ENCODE results near the gene CDC42EP1. TPM values are rescaled to one million over a fixed set of nuclear protein-coding genes. Genes with fewer than 3 reads are reported as not detected.
"Not testable (repeated sequence)": the region's sequence is repeated elsewhere in the genome, so short reads cannot be mapped to it uniquely, and the experiment has no call there.

CDC42EP1 gene
- polyA plus RNA-seq, 1 experiment = 36.3 TPM

GRCh38 chr22:37607010-37607934, 47.0 kb downstream of the CDC42EP1 start:
- H3K4me3 ChIP-seq (ENCODE audit: low read depth, low read length) = peak overlapping the region; percentile 65; the same call in 1 of the 2 replicates
- no peak for DNase-seq (ENCODE audit: low read depth)
- CTCF ChIA-PET = interaction anchor here (0.6 to 4.6 kb wide), 49 partner anchors 8 to 290 kb away, joined by 3 to 36 read pairs (median 5); partner anchors contain the start of genes CDC42EP1 and LGALS1
- POLR2A ChIA-PET = interaction anchor here (0.6 to 1.7 kb wide), 3 partner anchors 26 to 135 kb away, joined by 3 to 16 read pairs (median 6); partner anchors contain the start of gene LGALS1
- TF ChIP-seq CTCF (IDR thresholded peaks at IDR 0.05; ENCODE audit: insufficient read depth, low read depth, low read length) = peak; percentile 100
- H3K36me3 ChIP-seq (ENCODE audit: control insufficient read depth, insufficient read depth, low read length) = no peaks in the 10 kb centered on the region
- H3K27me3 ChIP-seq (ENCODE audit: control insufficient read depth, insufficient read depth, low read length) = peaks cover 3% of the 10 kb centered on the region; the same call in 1 of the 2 replicates

- TF ChIP-seq CTCF (IDR thresholded peaks at IDR 0.05; ENCODE audit: insufficient read depth, low read depth, low read length) = no peak
- ChIA-PET CTCF (interaction anchor here (0.7 to 4.6 kb wide), 28 partner anchors 9 to 211 kb away, joined by 3 to 36 read pairs (median 8); partner anchors contain the start of gene CDC42EP1), POLR2A (interaction anchor here (0.6 to 1.7 kb wide), 2 partner anchors 25 to 68 kb away, joined by 6 to 16 read pairs; partner anchors contain the start of gene LGALS1)
- Histone ChIP-seq H3K4me3 (ENCODE audit: low read depth, low read length) (peak overlapping the region; percentile 65), H3K36me3 (ENCODE audit: control insufficient read depth, insufficient read depth, low read length) (no peaks in the 10 kb centered on the region), H3K27me3 (ENCODE audit: control insufficient read depth, insufficient read depth, low read length) (peaks cover 3% of the 10 kb centered on the region; the same call in 1 of the 2 replicates)
- DNase-seq (ENCODE audit: low read depth) = no peak
Observed at GRCh38 chr22:37607935-37608476, 47.7 kb downstream of the CDC42EP1 start.

GRCh38 chr22:37608477-37609239, 48.4 kb downstream of the CDC42EP1 start, which contains the start of gene GGA1:
Gene GGA1, plus strand, starts transcription at chr22:37608834. Its CDS starts 27 bp downstream, at chr22:37608861.
- no peak for TF ChIP-seq CTCF (IDR thresholded peaks at IDR 0.05; ENCODE audit: insufficient read depth, low read depth, low read length)
- CTCF ChIA-PET = interaction anchor here (0.7 to 4.6 kb wide), 19 partner anchors 8 to 210 kb away, joined by 3 to 36 read pairs (median 13); partner anchors contain the start of gene CDC42EP1
- peak; percentile 80 for DNase-seq (ENCODE audit: low read depth)

GRCh38 chr22:37609240-37610152, 49.2 kb downstream of the CDC42EP1 start:
- CTCF ChIA-PET = interaction anchor here (0.7 to 4.6 kb wide), 11 partner anchors 14 to 209 kb away, joined by 3 to 36 read pairs (median 15); no protein-coding TSS in a partner anchor
- Histone ChIP-seq H3K4me3 (ENCODE audit: low read depth, low read length) (peak overlapping the region; percentile 65), H3K27me3 (ENCODE audit: control insufficient read depth, insufficient read depth, low read length) (peaks cover 3% of the 10 kb centered on the region; the same call in 1 of the 2 replicates), H3K36me3 (ENCODE audit: control insufficient read depth, insufficient read depth, low read length) (no peaks in the 10 kb centered on the region)
- no peak for TF ChIP-seq CTCF (IDR thresholded peaks at IDR 0.05; ENCODE audit: insufficient read depth, low read depth, low read length)
- no peak for DNase-seq (ENCODE audit: low read depth)
- POLR2A ChIA-PET = interaction anchor here (1.7 kb wide), 1 partner anchor 66 kb away, joined by 16 read pairs; the partner anchor contains the start of gene LGALS1

More at GRCh38 chr22:37608477-37609239, 48.4 kb downstream of the CDC42EP1 start, which contains the start of gene GGA1:
- Histone ChIP-seq H3K36me3 (ENCODE audit: control insufficient read depth, insufficient read depth, low read length) (no peaks in the 10 kb centered on the region), H3K27me3 (ENCODE audit: control insufficient read depth, insufficient read depth, low read length) (peaks cover 3% of the 10 kb centered on the region; the same call in 1 of the 2 replicates), H3K4me3 (ENCODE audit: low read depth, low read length) (peak within 1 kb of the TSS; percentile 65)
- POLR2A ChIA-PET = interaction anchor here (0.7 to 1.7 kb wide), 2 partner anchors 67 to 141 kb away, joined by 6 to 16 read pairs; partner anchors contain the start of gene LGALS1

GRCh38 chr22:37610153-37610475, 49.8 kb downstream of the CDC42EP1 start:
- POLR2A ChIA-PET; H3K27me3 ChIP-seq (ENCODE audit: control insufficient read depth, insufficient read depth, low read length); DNase-seq (ENCODE audit: low read depth); H3K36me3 ChIP-seq (ENCODE audit: control insufficient read depth, insufficient read depth, low read length): not testable (repeated sequence)
- peak overlapping the region; percentile 65 for H3K4me3 ChIP-seq (ENCODE audit: low read depth, low read length)
- CTCF ChIA-PET = interaction anchor here (0.8 to 2.6 kb wide), 3 partner anchors 13 to 72 kb away, joined by 3 to 8 read pairs (median 7); no protein-coding TSS in a partner anchor

Data from BJ (cell line).